ENCODE results near the gene ZNF599.
"Not testable (repeated sequence)": the region's sequence is repeated elsewhere in the genome, so short reads cannot be mapped to it uniquely, and the experiment has no call there.

ZNF599 gene

GRCh38 chr19:34808566-34808965 is 35.6 kb upstream of the ZNF599 start:
- Histone ChIP-seq H3K27ac (ENCODE audit: low read depth, low read length) (no peak overlapping the region), H3K79me2 (ENCODE audit: control insufficient read depth, low read length) (no peaks in the 10 kb centered on the region), H3K36me3 (ENCODE audit: control insufficient read depth, low read length) (no peaks in the 10 kb centered on the region), H3K4me2 (ENCODE audit: low read length) (no peak overlapping the region), H3K9me3 (ENCODE audit: control insufficient read depth, insufficient read depth, low read length) (peaks cover 4% of the 10 kb centered on the region; the same call in 1 of the 2 replicates), H3K4me1 (ENCODE audit: control insufficient read depth, low read length) (peaks cover 3% of the 10 kb centered on the region; the same call in 1 of the 2 replicates), H3F3A (ENCODE audit: control insufficient read depth, insufficient read depth) (no peaks in the 10 kb centered on the region), H3K9me2 (replicated peaks; ENCODE audit: control insufficient read depth, low read length) (no peaks in the 10 kb centered on the region), H4K20me1 (ENCODE audit: control insufficient read depth, insufficient read depth, low read depth, low read length) (no peaks in the 10 kb centered on the region), H3K4me3 (ENCODE audit: low read length) (no peak overlapping the region), H3K27me3 (ENCODE audit: control insufficient read depth, low read length) (no peaks in the 10 kb centered on the region)
- TF ChIP-seq EZH2phosphoT487 (IDR thresholded peaks at IDR 0.05; ENCODE audit: borderline replicate concordance, low read length) (no peak), CTCF (IDR thresholded peaks at IDR 0.05; ENCODE audit: low read depth, low read length, poor library complexity, severe bottlenecking) (no peak)

- Histone ChIP-seq H3K36me3 (ENCODE audit: control insufficient read depth, low read length) (no peaks in the 10 kb centered on the region), H3F3A (ENCODE audit: control insufficient read depth, insufficient read depth) (no peaks in the 10 kb centered on the region), H3K27me3 (ENCODE audit: control insufficient read depth, low read length) (no peaks in the 10 kb centered on the region), H3K79me2 (ENCODE audit: control insufficient read depth, low read length) (no peaks in the 10 kb centered on the region), H3K4me2 (ENCODE audit: low read length) (no peak overlapping the region), H3K4me3 (ENCODE audit: low read length) (no peak overlapping the region), H3K9me2 (replicated peaks; ENCODE audit: control insufficient read depth, low read length) (no peaks in the 10 kb centered on the region), H3K9me3 (ENCODE audit: control insufficient read depth, insufficient read depth, low read length) (peaks cover 4% of the 10 kb centered on the region; the same call in 1 of the 2 replicates), H3K27ac (ENCODE audit: low read depth, low read length) (no peak overlapping the region), H3K4me1 (ENCODE audit: control insufficient read depth, low read length) (peaks cover 3% of the 10 kb centered on the region; the same call in 1 of the 2 replicates), H4K20me1 (ENCODE audit: control insufficient read depth, insufficient read depth, low read depth, low read length) (no peaks in the 10 kb centered on the region)
- no peak for TF ChIP-seq CTCF (IDR thresholded peaks at IDR 0.05; ENCODE audit: low read depth, low read length, poor library complexity, severe bottlenecking)
- TF ChIP-seq EZH2phosphoT487 (IDR thresholded peaks at IDR 0.05; ENCODE audit: borderline replicate concordance, low read length) = no peak
Measured at GRCh38 chr19:34806976-34807860, 34.2 kb upstream of the ZNF599 start.

GRCh38 chr19:34804115-34804514 is 31.1 kb upstream of the ZNF599 start:
- no peak for TF ChIP-seq CTCF (IDR thresholded peaks at IDR 0.05; ENCODE audit: low read depth, low read length, poor library complexity, severe bottlenecking)
- TF ChIP-seq EZH2phosphoT487 (IDR thresholded peaks at IDR 0.05; ENCODE audit: borderline replicate concordance, low read length) = no peak
- Histone ChIP-seq H3K9me2 (replicated peaks; ENCODE audit: control insufficient read depth, low read length) (no peaks in the 10 kb centered on the region), H3K9me3 (ENCODE audit: control insufficient read depth, insufficient read depth, low read length) (peaks cover 7% of the 10 kb centered on the region; the same call in 1 of the 2 replicates), H3F3A (ENCODE audit: control insufficient read depth, insufficient read depth) (no peaks in the 10 kb centered on the region), H3K4me1 (ENCODE audit: control insufficient read depth, low read length) (no peaks in the 10 kb centered on the region), H3K27ac (ENCODE audit: low read depth, low read length) (no peak overlapping the region), H3K4me2 (ENCODE audit: low read length) (no peak overlapping the region), H4K20me1 (ENCODE audit: control insufficient read depth, insufficient read depth, low read depth, low read length) (no peaks in the 10 kb centered on the region), H3K4me3 (ENCODE audit: low read length) (no peak overlapping the region), H3K36me3 (ENCODE audit: control insufficient read depth, low read length) (no peaks in the 10 kb centered on the region), H3K27me3 (ENCODE audit: control insufficient read depth, low read length) (no peaks in the 10 kb centered on the region), H3K79me2 (ENCODE audit: control insufficient read depth, low read length) (no peaks in the 10 kb centered on the region)

- H3K27me3 ChIP-seq (ENCODE audit: control insufficient read depth, low read length); H3K4me3 ChIP-seq (ENCODE audit: low read length); H3K9me3 ChIP-seq (ENCODE audit: control insufficient read depth, insufficient read depth, low read length); H3F3A ChIP-seq (ENCODE audit: control insufficient read depth, insufficient read depth); H3K79me2 ChIP-seq (ENCODE audit: control insufficient read depth, low read length); H3K4me1 ChIP-seq (ENCODE audit: control insufficient read depth, low read length); H3K27ac ChIP-seq (ENCODE audit: low read depth, low read length); H3K36me3 ChIP-seq (ENCODE audit: control insufficient read depth, low read length); H3K4me2 ChIP-seq (ENCODE audit: low read length); H4K20me1 ChIP-seq (ENCODE audit: control insufficient read depth, insufficient read depth, low read depth, low read length); H3K9me2 ChIP-seq (replicated peaks; ENCODE audit: control insufficient read depth, low read length): not testable (repeated sequence)
Measured at GRCh38 chr19:34796953-34797352, 23.9 kb upstream of the ZNF599 start.

Measured in DOHH2 (cell line).